NCI-H128 (cell line): Measurements from ENCODE around the gene MOB3C.

Experiments used
- DNase-seq: peaks from one replicate; lab custom pipeline; 2025; ENCODE audit not compliant: unreplicated experiment; lab: John Stamatoyannopoulos, UW

The MOB3C gene

GRCh38 chr1:46607345-46608130 is 9.1 kb downstream of the MOB3C start:
- DNase-seq, result no peak

GRCh38 chr1:46606255-46606965 is 10.2 kb downstream of the MOB3C start:
- no peak for DNase-seq

GRCh38 chr1:46605232-46605631 is 11.4 kb downstream of the MOB3C start:
- DNase-seq, result no peak

- DNase-seq, result peak; percentile 98
These were observed 12.6 kb downstream of the MOB3C start, which contains the start of gene MKNK1 for GRCh38 chr1:46603858-46604549. MKNK1 (minus strand) TSS chr1:46604268; CDS start chr1:46583327, 20,941 bp downstream.

- no peak for DNase-seq
These were observed 13.1 kb downstream of the MOB3C start for GRCh38 chr1:46603481-46603857.

- DNase-seq, result no peak
These were observed 15.2 kb downstream of the MOB3C start for GRCh38 chr1:46601257-46602007.

- no peak for DNase-seq
These were observed 17.3 kb downstream of the MOB3C start for GRCh38 chr1:46599059-46599970.

- no peak for DNase-seq
These were observed 19.8 kb downstream of the MOB3C start for GRCh38 chr1:46596846-46597245.

- no peak for DNase-seq
These were observed 20.6 kb downstream of the MOB3C start for GRCh38 chr1:46596036-46596435.

GRCh38 chr1:46595127-46595526 is 21.5 kb downstream of the MOB3C start:
- no peak for DNase-seq

- no peak for DNase-seq
These were observed 22.5 kb downstream of the MOB3C start for GRCh38 chr1:46594063-46594462.

- DNase-seq, result no peak
These were observed 23.8 kb downstream of the MOB3C start for GRCh38 chr1:46592823-46593222.

GRCh38 chr1:46589529-46589928 is 27.1 kb downstream of the MOB3C start:
- no peak for DNase-seq

- no peak for DNase-seq
These were observed 29.5 kb downstream of the MOB3C start for GRCh38 chr1:46587069-46587468.

GRCh38 chr1:46585312-46585938 is 31.2 kb downstream of the MOB3C start:
- no peak for DNase-seq

GRCh38 chr1:46583494-46583893 is 33.1 kb downstream of the MOB3C start:
- no peak for DNase-seq

- DNase-seq, result no peak
These were observed 33.6 kb downstream of the MOB3C start for GRCh38 chr1:46582972-46583371.

- peak; percentile 12 for DNase-seq
These were observed 34.7 kb downstream of the MOB3C start for GRCh38 chr1:46581681-46582455.
